ENCODE results near the gene STKLD1. TPM values are rescaled to one million over a fixed set of nuclear protein-coding genes. Genes with fewer than 3 reads are reported as not detected.

Gene STKLD1
- total RNA-seq, 1 donor from 2014 or later: not detected

- DNase-seq (ENCODE audit: low read depth): peak; percentile 42
- TF ChIP-seq CTCF (IDR thresholded peaks at IDR 0.05; ENCODE audit: insufficient read depth, low read length, poor library complexity, severe bottlenecking): no peak
- H3K27me3 ChIP-seq (ENCODE audit: control insufficient read depth, insufficient read depth, low read length): no peaks in the 10 kb centered on the region
- H3K4me3 ChIP-seq (ENCODE audit: low read depth, low read length): peak within 1 kb of the TSS; percentile 96
- H3K36me3 ChIP-seq (ENCODE audit: control insufficient read depth, insufficient read depth, low read length): peaks cover 11% of the 10 kb centered on the region
Observed at GRCh38 chr9:133335924-133336811, 40.0 kb upstream of the STKLD1 start, which contains the start of gene SURF6. Gene SURF6 (minus strand): TSS chr9:133336188. CDS start chr9:133336132, 56 bp downstream.

- Histone ChIP-seq H3K27me3 (ENCODE audit: control insufficient read depth, insufficient read depth, low read length) (no peaks in the 10 kb centered on the region), H3K36me3 (ENCODE audit: control insufficient read depth, insufficient read depth, low read length) (peaks cover 1% of the 10 kb centered on the region), H3K4me3 (ENCODE audit: low read depth, low read length) (no peak overlapping the region)
- no peak for TF ChIP-seq CTCF (IDR thresholded peaks at IDR 0.05; ENCODE audit: insufficient read depth, low read length, poor library complexity, severe bottlenecking)
- DNase-seq (ENCODE audit: low read depth): no peak
Observed at GRCh38 chr9:133339641-133340040, 36.5 kb upstream of the STKLD1 start.

GRCh38 chr9:133340256-133340655, 35.9 kb upstream of the STKLD1 start:
- Histone ChIP-seq H3K27me3 (ENCODE audit: control insufficient read depth, insufficient read depth, low read length) (no peaks in the 10 kb centered on the region), H3K36me3 (ENCODE audit: control insufficient read depth, insufficient read depth, low read length) (peaks cover 1% of the 10 kb centered on the region), H3K4me3 (ENCODE audit: low read depth, low read length) (no peak overlapping the region)
- TF ChIP-seq CTCF (IDR thresholded peaks at IDR 0.05; ENCODE audit: insufficient read depth, low read length, poor library complexity, severe bottlenecking): no peak
- DNase-seq (ENCODE audit: low read depth): no peak

GRCh38 chr9:133340916-133341315, 35.2 kb upstream of the STKLD1 start:
- no peak for TF ChIP-seq CTCF (IDR thresholded peaks at IDR 0.05; ENCODE audit: insufficient read depth, low read length, poor library complexity, severe bottlenecking)
- Histone ChIP-seq H3K36me3 (ENCODE audit: control insufficient read depth, insufficient read depth, low read length) (peaks cover 1% of the 10 kb centered on the region), H3K27me3 (ENCODE audit: control insufficient read depth, insufficient read depth, low read length) (no peaks in the 10 kb centered on the region), H3K4me3 (ENCODE audit: low read depth, low read length) (no peak overlapping the region)
- no peak for DNase-seq (ENCODE audit: low read depth)

GRCh38 chr9:133341369-133342068, 34.6 kb upstream of the STKLD1 start:
- H3K27me3 ChIP-seq (ENCODE audit: control insufficient read depth, insufficient read depth, low read length): no peaks in the 10 kb centered on the region

More at GRCh38 chr9:133341369-133342068, 34.6 kb upstream of the STKLD1 start:
- no peak for DNase-seq (ENCODE audit: low read depth)
- no peak for TF ChIP-seq CTCF (IDR thresholded peaks at IDR 0.05; ENCODE audit: insufficient read depth, low read length, poor library complexity, severe bottlenecking)
- Histone ChIP-seq H3K36me3 (ENCODE audit: control insufficient read depth, insufficient read depth, low read length) (peaks cover 1% of the 10 kb centered on the region), H3K4me3 (ENCODE audit: low read depth, low read length) (no peak overlapping the region)

Measured in kidney epithelial cell (primary cell).